ENCODE results near the gene GMCL1. TPM values are rescaled to one million over a fixed set of nuclear protein-coding genes. Genes with fewer than 3 reads are reported as not detected.
A peak's percentile ranks its signal among the peaks of the same experiment; 100 is the strongest.
"Not testable (repeated sequence)": the region's sequence is repeated elsewhere in the genome, so short reads cannot be mapped to it uniquely, and the experiment has no call there.

The GMCL1 gene
- polyA plus RNA-seq, 1 experiment = 2.1 TPM

DNA sequence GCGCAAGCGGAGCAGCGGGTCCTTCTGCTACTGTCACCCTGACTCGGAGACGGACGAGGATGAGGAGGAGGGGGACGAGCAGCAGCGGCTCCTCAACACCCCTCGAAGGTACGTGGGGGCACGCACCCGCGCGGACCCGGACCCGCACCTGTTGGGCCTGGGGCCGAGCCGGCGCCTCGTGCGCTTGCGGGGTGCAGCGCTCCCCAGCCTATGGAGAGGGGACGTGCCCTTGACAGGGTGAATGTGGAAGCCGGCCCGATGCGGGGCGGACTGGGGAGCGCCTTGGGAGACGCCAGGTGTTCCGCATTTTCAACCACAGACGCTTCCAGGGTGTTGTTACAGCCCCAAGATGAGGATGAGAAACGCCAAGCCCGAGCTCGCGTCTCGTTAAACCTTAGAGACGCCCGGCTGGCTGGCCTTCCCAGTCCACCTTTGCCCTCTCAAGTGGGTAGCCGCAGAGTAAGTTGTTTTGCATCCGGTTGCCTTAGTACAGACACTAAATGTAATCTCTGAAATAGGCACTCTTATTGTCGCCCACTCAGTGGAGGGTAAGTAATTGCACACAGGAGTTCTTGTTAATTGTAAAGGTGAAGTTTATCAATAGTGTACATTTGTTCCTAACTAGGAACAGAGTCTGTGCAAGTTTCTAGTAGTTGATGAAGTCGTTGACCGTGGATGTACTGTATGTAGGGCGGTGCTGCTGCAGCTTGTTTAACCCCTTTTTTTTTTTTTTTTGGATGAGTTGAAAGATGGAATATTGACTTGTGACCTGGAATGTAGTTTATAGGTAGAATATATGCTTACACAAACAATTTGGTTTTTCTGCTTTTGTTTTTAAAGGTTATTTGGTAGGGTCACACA, 815 bp downstream of the GMCL1 start:
- POLR2A ChIA-PET = no interaction called here
- no peak for DNase-seq (ENCODE audit: low read depth)
- H3K4me3 ChIP-seq (ENCODE audit: low read depth, low read length) = peak overlapping the region; percentile 69
- no peaks in the 10 kb centered on the region for H3K36me3 ChIP-seq (ENCODE audit: control insufficient read depth, insufficient read depth, low read length)
- TF ChIP-seq, protein P1, sequence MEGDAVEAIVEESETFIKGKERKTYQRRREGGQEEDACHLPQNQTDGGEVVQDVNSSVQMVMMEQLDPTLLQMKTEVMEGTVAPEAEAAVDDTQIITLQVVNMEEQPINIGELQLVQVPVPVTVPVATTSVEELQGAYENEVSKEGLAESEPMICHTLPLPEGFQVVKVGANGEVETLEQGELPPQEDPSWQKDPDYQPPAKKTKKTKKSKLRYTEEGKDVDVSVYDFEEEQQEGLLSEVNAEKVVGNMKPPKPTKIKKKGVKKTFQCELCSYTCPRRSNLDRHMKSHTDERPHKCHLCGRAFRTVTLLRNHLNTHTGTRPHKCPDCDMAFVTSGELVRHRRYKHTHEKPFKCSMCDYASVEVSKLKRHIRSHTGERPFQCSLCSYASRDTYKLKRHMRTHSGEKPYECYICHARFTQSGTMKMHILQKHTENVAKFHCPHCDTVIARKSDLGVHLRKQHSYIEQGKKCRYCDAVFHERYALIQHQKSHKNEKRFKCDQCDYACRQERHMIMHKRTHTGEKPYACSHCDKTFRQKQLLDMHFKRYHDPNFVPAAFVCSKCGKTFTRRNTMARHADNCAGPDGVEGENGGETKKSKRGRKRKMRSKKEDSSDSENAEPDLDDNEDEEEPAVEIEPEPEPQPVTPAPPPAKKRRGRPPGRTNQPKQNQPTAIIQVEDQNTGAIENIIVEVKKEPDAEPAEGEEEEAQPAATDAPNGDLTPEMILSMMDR (IDR thresholded peaks at IDR 0.05; ENCODE audit: insufficient read depth, low read depth, low read length) = no peak
- H3K27me3 ChIP-seq (ENCODE audit: control insufficient read depth, insufficient read depth, low read length) = no peaks in the 10 kb centered on the region
- CTCF ChIA-PET = no interaction called here

DNA sequence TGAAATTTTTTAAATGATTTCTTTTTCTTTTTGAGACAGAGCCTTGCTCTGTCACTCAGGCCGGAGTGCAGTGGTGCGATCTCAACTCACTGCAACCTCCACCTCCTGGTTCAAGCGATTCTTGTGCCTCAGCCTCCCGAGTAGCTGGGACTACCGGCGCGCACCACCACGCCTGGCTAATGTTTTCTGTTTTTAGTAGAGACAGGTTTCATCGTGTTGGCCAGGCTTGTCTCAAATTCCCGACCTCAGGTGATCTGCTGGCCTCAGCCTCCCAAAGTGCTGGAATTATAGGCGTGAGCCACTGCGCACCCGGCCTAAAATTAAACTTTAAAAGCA, 1.4 kb downstream of the GMCL1 start:
- DNase-seq (ENCODE audit: low read depth); CTCF ChIA-PET: not testable (repeated sequence)

DNA sequence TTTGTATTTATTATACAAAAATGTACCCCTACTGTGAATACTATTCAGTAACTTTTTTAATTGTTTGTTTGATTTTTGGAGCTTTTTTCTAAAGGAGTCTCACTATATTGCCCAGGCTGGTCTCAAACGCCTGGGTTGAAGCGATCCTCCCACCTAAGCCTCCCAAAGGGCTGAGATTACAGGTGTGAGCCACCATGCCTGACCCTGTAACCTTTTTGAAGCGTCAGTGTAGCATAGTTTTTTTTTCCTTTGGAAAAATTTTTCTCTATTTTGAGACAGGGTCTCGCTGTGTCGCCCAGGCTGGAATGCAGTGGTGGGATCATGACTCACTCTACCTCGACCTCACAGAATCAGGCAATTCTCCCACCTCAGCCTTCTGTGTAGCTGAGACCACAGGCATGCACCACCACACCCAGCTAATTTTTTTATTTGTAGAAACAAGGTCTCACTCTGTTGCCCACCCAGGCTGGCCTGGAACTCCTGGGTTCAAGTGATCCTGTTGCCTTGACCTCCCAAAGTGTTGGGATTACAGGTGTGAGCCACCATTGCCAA, 2.0 kb downstream of the GMCL1 start:
- H3K36me3 ChIP-seq (ENCODE audit: control insufficient read depth, insufficient read depth, low read length) = no peaks in the 10 kb centered on the region
- ChIA-PET POLR2A (no interaction called here), CTCF (interaction anchor here (1.6 kb wide), 1 partner anchor 107 kb away, joined by 3 read pairs; no protein-coding TSS in a partner anchor)
- TF ChIP-seq, protein P1 (IDR thresholded peaks at IDR 0.05; ENCODE audit: insufficient read depth, low read depth, low read length) = no peak
- no peaks in the 10 kb centered on the region for H3K27me3 ChIP-seq (ENCODE audit: control insufficient read depth, insufficient read depth, low read length)
- H3K4me3 ChIP-seq (ENCODE audit: low read depth, low read length) = no peak overlapping the region
- DNase-seq (ENCODE audit: low read depth) = no peak

More for the DNA sequence above, 1.4 kb downstream of the GMCL1 start:
- H3K4me3 ChIP-seq (ENCODE audit: low read depth, low read length) = peak overlapping the region; percentile 69
- H3K36me3 ChIP-seq (ENCODE audit: control insufficient read depth, insufficient read depth, low read length); H3K27me3 ChIP-seq (ENCODE audit: control insufficient read depth, insufficient read depth, low read length); POLR2A ChIA-PET: not testable (repeated sequence)

DNA sequence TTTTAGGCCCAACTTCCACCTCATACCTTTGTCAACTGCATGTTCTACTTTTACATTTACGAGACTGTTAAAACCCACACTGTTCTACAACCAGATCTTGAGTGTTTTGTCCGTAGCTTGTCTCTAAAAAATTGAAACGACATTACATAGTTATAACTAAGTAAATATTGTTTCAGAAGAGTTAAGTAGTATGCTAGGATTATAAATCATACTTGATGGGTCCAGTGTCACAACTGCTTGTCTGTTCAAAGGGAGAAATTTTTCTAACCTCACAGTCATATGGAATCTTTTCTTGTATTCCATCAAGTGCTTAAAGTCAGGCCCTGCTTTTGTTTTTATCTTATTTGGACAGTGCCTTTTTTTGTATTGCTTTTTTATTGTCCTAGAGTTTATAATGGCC, 4.3 kb downstream of the GMCL1 start:
- no peaks in the 10 kb centered on the region for H3K36me3 ChIP-seq (ENCODE audit: control insufficient read depth, insufficient read depth, low read length)
- TF ChIP-seq, protein P1 (IDR thresholded peaks at IDR 0.05; ENCODE audit: insufficient read depth, low read depth, low read length) = no peak
- no peak overlapping the region for H3K4me3 ChIP-seq (ENCODE audit: low read depth, low read length)
- H3K27me3 ChIP-seq (ENCODE audit: control insufficient read depth, insufficient read depth, low read length) = no peaks in the 10 kb centered on the region
- DNase-seq (ENCODE audit: low read depth) = no peak
- POLR2A ChIA-PET = no interaction called here
- CTCF ChIA-PET = no interaction called here

DNA sequence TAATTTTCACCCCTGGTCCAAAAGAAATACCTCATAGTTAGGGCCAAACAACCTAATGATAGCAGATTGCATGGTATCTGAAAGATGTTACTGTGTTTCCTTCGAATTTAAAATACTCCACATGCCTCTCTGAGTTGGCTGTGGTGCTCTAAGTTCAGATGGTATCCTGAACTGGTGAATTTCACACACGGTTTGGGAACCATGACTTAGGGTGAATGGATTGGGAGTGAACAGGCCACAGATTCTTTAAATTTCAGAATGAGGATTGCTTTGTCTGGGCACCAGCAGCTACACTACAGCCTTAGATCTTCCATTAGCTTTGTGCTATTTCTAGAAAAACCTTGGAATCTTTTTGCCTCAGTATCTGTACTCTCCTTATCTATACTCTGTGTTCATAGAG, 6.2 kb downstream of the GMCL1 start:
- Histone ChIP-seq H3K36me3 (ENCODE audit: control insufficient read depth, insufficient read depth, low read length) (no peaks in the 10 kb centered on the region), H3K27me3 (ENCODE audit: control insufficient read depth, insufficient read depth, low read length) (no peaks in the 10 kb centered on the region), H3K4me3 (ENCODE audit: low read depth, low read length) (no peak overlapping the region)
- ChIA-PET POLR2A (interaction anchor here (0.5 kb wide), 1 partner anchor 335 kb away, joined by 3 read pairs; no protein-coding TSS in a partner anchor), CTCF (interaction anchor here (1.0 to 1.7 kb wide), 2 partner anchors 10 to 11 kb away, joined by 3 read pairs; no protein-coding TSS in a partner anchor)
- DNase-seq (ENCODE audit: low read depth) = no peak
- TF ChIP-seq, protein P1 (IDR thresholded peaks at IDR 0.05; ENCODE audit: insufficient read depth, low read depth, low read length) = no peak
